ENCODE results near the gene EIF4H. TPM values are rescaled to one million over a fixed set of nuclear protein-coding genes. Genes with fewer than 3 reads are reported as not detected.

Gene EIF4H
- total and polyA plus RNA-seq, 9 of the 15 experiments (the other 6 are each of a cell fraction or from before 2014, with no cell fraction given), result 11.0 to 435 (median 319) TPM

DNA sequence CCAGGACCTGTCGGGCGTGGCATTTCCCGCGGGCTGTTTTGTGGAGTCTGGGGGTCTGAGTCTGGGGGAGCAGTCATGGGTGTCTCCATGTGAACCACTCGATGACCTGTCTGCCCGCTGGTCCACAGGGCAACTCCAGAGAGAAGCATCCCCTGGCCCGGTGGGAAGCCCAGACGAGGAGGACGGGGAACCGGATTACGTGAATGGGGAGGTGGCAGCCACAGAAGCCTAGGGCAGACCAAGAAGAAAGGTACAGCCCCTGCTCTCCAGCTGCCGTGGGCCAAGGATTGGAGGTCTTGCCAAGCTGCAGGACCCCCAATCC is 50.3 kb downstream of the EIF4H start:
- in situ Hi-C loops (cut with MboI), result no loop called here
- CTCF ChIA-PET (ENCODE audit: low intra/inter-chr PET ratio), result no interaction called here

More for the DNA sequence above, 50.3 kb downstream of the EIF4H start:
- ATAC-seq (no peak), FAIRE-seq (no peak), DNase-seq (ENCODE audit: extremely low read depth in 1 of 4, low spot score in 3 of 4) (no peak)
- Histone ChIP-seq H3K36me3 (ENCODE audit: control insufficient read depth, insufficient read depth, low read length) (peaks cover 36% of the 10 kb centered on the region; the same call in 2 of the 3 replicates), H3K27ac (ENCODE audit: extremely low read depth, low read depth, low read length) (no peak overlapping the region), H3K9me3 (replicated peaks; ENCODE audit: control insufficient read depth, insufficient read depth, low read depth, low read length) (no peaks in the 10 kb centered on the region), H3K9me1 (ENCODE audit: control insufficient read depth, insufficient read depth, low read length) (no peaks in the 10 kb centered on the region), H2AFZ (ENCODE audit: low read depth, low read length) (no peak overlapping the region), H3K27me3 (ENCODE audit: control insufficient read depth in 2 of 2, insufficient read depth in 2 of 2, low read length in 2 of 2) (no peaks in the 10 kb centered on the region), H3K79me2 (ENCODE audit: control insufficient read depth, insufficient read depth, low read length) (no peaks in the 10 kb centered on the region), H3K4me3 (no peak overlapping the region), H3K4me2 (ENCODE audit: insufficient read depth, low read length) (no peak overlapping the region), H4K20me1 (replicated peaks; ENCODE audit: control insufficient read depth, insufficient read depth, low read length) (peaks cover 4% of the 10 kb centered on the region; the same call in 1 of the 2 replicates), H3K4me1 (replicated peaks in 1 of 2; ENCODE audit: control insufficient read depth in 2 of 2, insufficient read depth in 2 of 2, low read length in 2 of 2) (peaks cover 0 to 21% of the 10 kb centered on the region in 2 experiments; a peak in 3 of 5 replicates), H3K9ac (ENCODE audit: insufficient read depth in 1 of 2, low read depth in 2 of 2, low read length in 2 of 2) (peak overlapping the region in 1 of 2 experiments; percentile 29; a peak in 1 of 4 replicates)
- no TSS peak for BruUV-seq (replicated peaks)
- TF ChIP-seq PRPF4 (IDR thresholded peaks at IDR 0.05; ENCODE audit: insufficient read depth, low read depth, low read length, poor library complexity, severe bottlenecking), result no peak
- TF ChIP-seq POLR2G (IDR thresholded peaks at IDR 0.05; ENCODE audit: low read depth, low read length), result 0 out of 2 replicates have a peak, but pooled peaks have one; percentile 47
- TF ChIP-seq LARP7 (IDR thresholded peaks at IDR 0.05), result no peak
- TF ChIP-seq BMI1 (IDR thresholded peaks at IDR 0.05; ENCODE audit: low read length), result no peak
- TF ChIP-seq, protein P1, sequence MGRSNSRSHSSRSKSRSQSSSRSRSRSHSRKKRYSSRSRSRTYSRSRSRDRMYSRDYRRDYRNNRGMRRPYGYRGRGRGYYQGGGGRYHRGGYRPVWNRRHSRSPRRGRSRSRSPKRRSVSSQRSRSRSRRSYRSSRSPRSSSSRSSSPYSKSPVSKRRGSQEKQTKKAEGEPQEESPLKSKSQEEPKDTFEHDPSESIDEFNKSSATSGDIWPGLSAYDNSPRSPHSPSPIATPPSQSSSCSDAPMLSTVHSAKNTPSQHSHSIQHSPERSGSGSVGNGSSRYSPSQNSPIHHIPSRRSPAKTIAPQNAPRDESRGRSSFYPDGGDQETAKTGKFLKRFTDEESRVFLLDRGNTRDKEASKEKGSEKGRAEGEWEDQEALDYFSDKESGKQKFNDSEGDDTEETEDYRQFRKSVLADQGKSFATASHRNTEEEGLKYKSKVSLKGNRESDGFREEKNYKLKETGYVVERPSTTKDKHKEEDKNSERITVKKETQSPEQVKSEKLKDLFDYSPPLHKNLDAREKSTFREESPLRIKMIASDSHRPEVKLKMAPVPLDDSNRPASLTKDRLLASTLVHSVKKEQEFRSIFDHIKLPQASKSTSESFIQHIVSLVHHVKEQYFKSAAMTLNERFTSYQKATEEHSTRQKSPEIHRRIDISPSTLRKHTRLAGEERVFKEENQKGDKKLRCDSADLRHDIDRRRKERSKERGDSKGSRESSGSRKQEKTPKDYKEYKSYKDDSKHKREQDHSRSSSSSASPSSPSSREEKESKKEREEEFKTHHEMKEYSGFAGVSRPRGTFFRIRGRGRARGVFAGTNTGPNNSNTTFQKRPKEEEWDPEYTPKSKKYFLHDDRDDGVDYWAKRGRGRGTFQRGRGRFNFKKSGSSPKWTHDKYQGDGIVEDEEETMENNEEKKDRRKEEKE (IDR thresholded peaks at IDR 0.05; ENCODE audit: borderline replicate concordance in 1 of 2, control insufficient read depth in 1 of 2, low read depth in 2 of 2, low read length in 1 of 2), result no peak
- TF ChIP-seq XRCC3 (IDR thresholded peaks at IDR 0.05), result no peak
- no peak for TF ChIP-seq SIN3B (IDR thresholded peaks at IDR 0.05; ENCODE audit: low read depth)
- WGBS (ENCODE audit: insufficient coverage, low coverage, missing lambda C conversion rate), result 83% methylated on average over 12 of the region's 12 CpGs
- POLR2A ChIA-PET, result no interaction called here
- intact Hi-C loops (cut with micrococcal nuclease), result no loop called here

Measured in K562 (cell line).